Measurements from ENCODE around the gene LAMA5.

The LAMA5 gene

GRCh38 chr20:62325172-62325905, 41.8 kb downstream of the LAMA5 start:
- DNase-seq (ENCODE audit: low read depth): no peak
- H3K4me3 ChIP-seq (ENCODE audit: low read depth, low read length): no peak overlapping the region
- TF ChIP-seq CTCF (IDR thresholded peaks at IDR 0.05; ENCODE audit: low read depth, low read length, missing control alignments): no peak

- no peak for TF ChIP-seq CTCF (IDR thresholded peaks at IDR 0.05; ENCODE audit: low read depth, low read length, missing control alignments)
- no peak overlapping the region for H3K4me3 ChIP-seq (ENCODE audit: low read depth, low read length)
- DNase-seq (ENCODE audit: low read depth): no peak
These were observed 42.9 kb downstream of the LAMA5 start for GRCh38 chr20:62323980-62324906.

GRCh38 chr20:62323146-62323979, 43.7 kb downstream of the LAMA5 start:
- no peak overlapping the region for H3K4me3 ChIP-seq (ENCODE audit: low read depth, low read length)
- no peak for TF ChIP-seq CTCF (IDR thresholded peaks at IDR 0.05; ENCODE audit: low read depth, low read length, missing control alignments)
- no peak for DNase-seq (ENCODE audit: low read depth)

GRCh38 chr20:62322492-62323041, 44.5 kb downstream of the LAMA5 start:
- DNase-seq (ENCODE audit: low read depth): no peak
- H3K4me3 ChIP-seq (ENCODE audit: low read depth, low read length): no peak overlapping the region
- no peak for TF ChIP-seq CTCF (IDR thresholded peaks at IDR 0.05; ENCODE audit: low read depth, low read length, missing control alignments)

GRCh38 chr20:62321975-62322374, 45.1 kb downstream of the LAMA5 start:
- no peak overlapping the region for H3K4me3 ChIP-seq (ENCODE audit: low read depth, low read length)
- no peak for TF ChIP-seq CTCF (IDR thresholded peaks at IDR 0.05; ENCODE audit: low read depth, low read length, missing control alignments)
- DNase-seq (ENCODE audit: low read depth): no peak

GRCh38 chr20:62321521-62321948, 45.6 kb downstream of the LAMA5 start:
- no peak for DNase-seq (ENCODE audit: low read depth)
- TF ChIP-seq CTCF (IDR thresholded peaks at IDR 0.05; ENCODE audit: low read depth, low read length, missing control alignments): no peak
- no peak overlapping the region for H3K4me3 ChIP-seq (ENCODE audit: low read depth, low read length)

Measured in GM12864 (cell line).